ENCODE data around the gene NHLRC2.

DNA sequence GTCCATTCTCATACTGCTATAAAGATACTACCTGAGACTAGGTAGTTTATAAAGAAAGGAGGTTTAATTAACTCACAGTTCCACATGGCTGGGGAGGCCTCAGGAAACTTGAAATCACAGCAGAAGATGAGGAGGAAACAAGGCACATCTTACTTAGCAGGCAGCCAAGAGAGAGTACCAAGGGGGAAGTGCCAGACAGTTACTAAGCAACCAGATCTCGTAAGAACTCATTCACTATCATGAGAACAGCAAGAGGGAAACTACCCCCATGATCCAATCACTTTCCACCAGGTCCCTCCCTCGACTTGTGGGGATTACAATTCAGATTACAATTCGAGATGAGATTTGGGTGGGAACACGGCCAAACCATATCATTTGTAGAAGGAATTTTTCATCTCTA, 36.3 kb downstream of the NHLRC2 start:
- no peak for TF ChIP-seq POLR2A (IDR thresholded peaks at IDR 0.05)
- TF ChIP-seq, protein P1, sequence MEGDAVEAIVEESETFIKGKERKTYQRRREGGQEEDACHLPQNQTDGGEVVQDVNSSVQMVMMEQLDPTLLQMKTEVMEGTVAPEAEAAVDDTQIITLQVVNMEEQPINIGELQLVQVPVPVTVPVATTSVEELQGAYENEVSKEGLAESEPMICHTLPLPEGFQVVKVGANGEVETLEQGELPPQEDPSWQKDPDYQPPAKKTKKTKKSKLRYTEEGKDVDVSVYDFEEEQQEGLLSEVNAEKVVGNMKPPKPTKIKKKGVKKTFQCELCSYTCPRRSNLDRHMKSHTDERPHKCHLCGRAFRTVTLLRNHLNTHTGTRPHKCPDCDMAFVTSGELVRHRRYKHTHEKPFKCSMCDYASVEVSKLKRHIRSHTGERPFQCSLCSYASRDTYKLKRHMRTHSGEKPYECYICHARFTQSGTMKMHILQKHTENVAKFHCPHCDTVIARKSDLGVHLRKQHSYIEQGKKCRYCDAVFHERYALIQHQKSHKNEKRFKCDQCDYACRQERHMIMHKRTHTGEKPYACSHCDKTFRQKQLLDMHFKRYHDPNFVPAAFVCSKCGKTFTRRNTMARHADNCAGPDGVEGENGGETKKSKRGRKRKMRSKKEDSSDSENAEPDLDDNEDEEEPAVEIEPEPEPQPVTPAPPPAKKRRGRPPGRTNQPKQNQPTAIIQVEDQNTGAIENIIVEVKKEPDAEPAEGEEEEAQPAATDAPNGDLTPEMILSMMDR (IDR thresholded peaks at IDR 0.05) = no peak

All from thyroid gland (tissue), 4 donors.